Measurements from ENCODE around the gene TXNL4B.

GRCh38 chr16:72085002-72085401, 8.4 kb downstream of the TXNL4B start:
- no peak for TF ChIP-seq CTCF (IDR thresholded peaks at IDR 0.05)
- TF ChIP-seq POLR2A (IDR thresholded peaks at IDR 0.05) = no peak

Measured in testis (tissue), 2 donors.